Measurements from ENCODE around the gene EPHB3. TPM values are rescaled to one million over a fixed set of nuclear protein-coding genes. Genes with fewer than 3 reads are reported as not detected.

Gene EPHB3
- total and polyA plus RNA-seq, 2 donors: 5.1 to 28.0 TPM

- Histone ChIP-seq H3K4me3 (ENCODE audit: low read depth, low read length) (no peak overlapping the region), H3K4me1 (ENCODE audit: insufficient read depth) (no peaks in the 10 kb centered on the region), H3K36me3 (ENCODE audit: insufficient read depth) (no peaks in the 10 kb centered on the region), H3K27ac (ENCODE audit: low read depth) (no peak overlapping the region)
- DNase-seq (ENCODE audit: extremely low spot score): no peak
- WGBS: 92% methylated on average over 7 of the region's 7 CpGs
These were observed 37.0 kb downstream of the EPHB3 start for GRCh38 chr3:184598574-184598927.

GRCh38 chr3:184599143-184599542, 37.6 kb downstream of the EPHB3 start:
- 98% methylated on average over 3 of the region's 3 CpGs for WGBS
- no peak for DNase-seq (ENCODE audit: extremely low spot score)
- Histone ChIP-seq H3K27ac (ENCODE audit: low read depth) (no peak overlapping the region), H3K4me3 (ENCODE audit: low read depth, low read length) (no peak overlapping the region), H3K36me3 (ENCODE audit: insufficient read depth) (no peaks in the 10 kb centered on the region), H3K4me1 (ENCODE audit: insufficient read depth) (no peaks in the 10 kb centered on the region)

GRCh38 chr3:184600685-184601377, 39.2 kb downstream of the EPHB3 start:
- Histone ChIP-seq H3K4me1 (ENCODE audit: insufficient read depth) (no peaks in the 10 kb centered on the region), H3K4me3 (ENCODE audit: low read depth, low read length) (no peak overlapping the region), H3K27ac (ENCODE audit: low read depth) (no peak overlapping the region), H3K36me3 (ENCODE audit: insufficient read depth) (no peaks in the 10 kb centered on the region)
- WGBS: 86% methylated on average over 10 of the region's 10 CpGs
- no peak for DNase-seq (ENCODE audit: extremely low spot score)

- H3K4me1 ChIP-seq (ENCODE audit: insufficient read depth): no peaks in the 10 kb centered on the region
- WGBS: 34% methylated on average over 63 of the region's 63 CpGs
- no peak for DNase-seq (ENCODE audit: extremely low spot score)
- no peak overlapping the region for H3K4me3 ChIP-seq (ENCODE audit: low read depth, low read length)
- H3K27ac ChIP-seq (ENCODE audit: low read depth): no peak overlapping the region
- no peaks in the 10 kb centered on the region for H3K36me3 ChIP-seq (ENCODE audit: insufficient read depth)
These were observed 40.2 kb downstream of the EPHB3 start for GRCh38 chr3:184601576-184602371.

GRCh38 chr3:184602372-184603150, 41.0 kb downstream of the EPHB3 start:
- no peak overlapping the region for H3K4me3 ChIP-seq (ENCODE audit: low read depth, low read length)
- H3K4me1 ChIP-seq (ENCODE audit: insufficient read depth): no peaks in the 10 kb centered on the region
- H3K27ac ChIP-seq (ENCODE audit: low read depth): no peak overlapping the region
- H3K36me3 ChIP-seq (ENCODE audit: insufficient read depth): no peaks in the 10 kb centered on the region
- 48% methylated on average over 14 of the region's 14 CpGs for WGBS
- DNase-seq (ENCODE audit: extremely low spot score): no peak

GRCh38 chr3:184603151-184604030, 41.8 kb downstream of the EPHB3 start:
- no peaks in the 10 kb centered on the region for H3K36me3 ChIP-seq (ENCODE audit: insufficient read depth)
- WGBS: 59% methylated on average over 20 of the region's 20 CpGs
- H3K4me1 ChIP-seq (ENCODE audit: insufficient read depth): no peaks in the 10 kb centered on the region
- no peak overlapping the region for H3K27ac ChIP-seq (ENCODE audit: low read depth)
- H3K4me3 ChIP-seq (ENCODE audit: low read depth, low read length): peak overlapping the region; percentile 36
- DNase-seq (ENCODE audit: extremely low spot score): no peak

GRCh38 chr3:184604039-184604601, 42.5 kb downstream of the EPHB3 start:
- H3K27ac ChIP-seq (ENCODE audit: low read depth): no peak overlapping the region
- no peak for DNase-seq (ENCODE audit: extremely low spot score)
- WGBS: 1% methylated on average over 56 of the region's 56 CpGs

GRCh38 chr3:184604615-184605290, 43.2 kb downstream of the EPHB3 start:
- H3K4me1 ChIP-seq (ENCODE audit: insufficient read depth): no peaks in the 10 kb centered on the region
- WGBS: 59% methylated on average over 20 of the region's 20 CpGs
- DNase-seq (ENCODE audit: extremely low spot score): no peak
- no peaks in the 10 kb centered on the region for H3K36me3 ChIP-seq (ENCODE audit: insufficient read depth)
- no peak overlapping the region for H3K27ac ChIP-seq (ENCODE audit: low read depth)
- peak overlapping the region; percentile 36 for H3K4me3 ChIP-seq (ENCODE audit: low read depth, low read length)

More at GRCh38 chr3:184604039-184604601, 42.5 kb downstream of the EPHB3 start:
- Histone ChIP-seq H3K4me1 (ENCODE audit: insufficient read depth) (no peaks in the 10 kb centered on the region), H3K36me3 (ENCODE audit: insufficient read depth) (no peaks in the 10 kb centered on the region), H3K4me3 (ENCODE audit: low read depth, low read length) (peak overlapping the region; percentile 36)

- Histone ChIP-seq H3K4me3 (ENCODE audit: low read depth, low read length) (no peak overlapping the region), H3K27ac (ENCODE audit: low read depth) (no peak overlapping the region), H3K4me1 (ENCODE audit: insufficient read depth) (no peaks in the 10 kb centered on the region), H3K36me3 (ENCODE audit: insufficient read depth) (no peaks in the 10 kb centered on the region)
- no peak for DNase-seq (ENCODE audit: extremely low spot score)
These were observed 46.6 kb downstream of the EPHB3 start for GRCh38 chr3:184608209-184608608.

GRCh38 chr3:184609476-184610244, 48.1 kb downstream of the EPHB3 start:
- H3K27ac ChIP-seq (ENCODE audit: low read depth): no peak overlapping the region
- WGBS: 82% methylated on average over 9 of the region's 9 CpGs

GRCh38 chr3:184610245-184610871, 48.8 kb downstream of the EPHB3 start:
- DNase-seq (ENCODE audit: extremely low spot score): no peak
- Histone ChIP-seq H3K27ac (ENCODE audit: low read depth) (no peak overlapping the region), H3K4me1 (ENCODE audit: insufficient read depth) (no peaks in the 10 kb centered on the region), H3K4me3 (ENCODE audit: low read depth, low read length) (no peak overlapping the region), H3K36me3 (ENCODE audit: insufficient read depth) (no peaks in the 10 kb centered on the region)
- WGBS: 87% methylated on average over 6 of the region's 6 CpGs

More at GRCh38 chr3:184609476-184610244, 48.1 kb downstream of the EPHB3 start:
- H3K36me3 ChIP-seq (ENCODE audit: insufficient read depth): no peaks in the 10 kb centered on the region
- no peak overlapping the region for H3K4me3 ChIP-seq (ENCODE audit: low read depth, low read length)
- no peak for DNase-seq (ENCODE audit: extremely low spot score)
- H3K4me1 ChIP-seq (ENCODE audit: insufficient read depth): no peaks in the 10 kb centered on the region
